22Rv1 (cell line): ENCODE results near the gene DGUOK.

Experiments
- H3K27ac ChIP-seq: fragments of 450-650 bp; 2 replicates; pipeline ENCODE4 v1.5.1; 2017
- ZFX ChIP-seq: fragments of 450-650 bp; IDR thresholded peaks from 2 replicates; pipeline ENCODE4 v1.6.1; 2017; ENCODE audit warnings: antibody characterized with exemption, borderline replicate concordance
- TF ChIP-seq, protein P1 (sequence below): fragments of 450-650 bp; IDR thresholded peaks from 2 replicates; pipeline ENCODE4 v1.5.1; 2017; ENCODE audit warnings: mild to moderate bottlenecking

DGUOK gene

DNA sequence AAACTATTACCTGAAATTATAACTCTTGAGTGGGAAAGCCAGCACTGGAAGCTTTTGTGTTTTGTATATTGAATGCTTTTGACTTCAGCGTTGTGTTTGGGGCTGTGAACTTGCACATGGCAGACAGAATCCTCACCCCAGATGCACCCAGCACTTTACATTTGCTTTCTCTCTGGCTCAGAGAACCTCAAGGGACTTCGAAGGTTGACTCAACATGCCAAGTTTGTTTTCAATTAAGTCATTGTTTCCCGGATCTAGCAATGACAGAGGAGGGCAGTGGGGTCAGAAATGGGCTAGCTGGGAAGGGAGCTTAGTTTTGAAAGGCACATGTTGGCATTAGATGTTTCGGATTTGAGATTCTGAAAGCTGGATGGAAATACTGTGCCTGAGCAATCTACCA, 80.4 kb downstream of the DGUOK start:
- H3K27ac ChIP-seq = no peak overlapping the region
- TF ChIP-seq, protein P1, sequence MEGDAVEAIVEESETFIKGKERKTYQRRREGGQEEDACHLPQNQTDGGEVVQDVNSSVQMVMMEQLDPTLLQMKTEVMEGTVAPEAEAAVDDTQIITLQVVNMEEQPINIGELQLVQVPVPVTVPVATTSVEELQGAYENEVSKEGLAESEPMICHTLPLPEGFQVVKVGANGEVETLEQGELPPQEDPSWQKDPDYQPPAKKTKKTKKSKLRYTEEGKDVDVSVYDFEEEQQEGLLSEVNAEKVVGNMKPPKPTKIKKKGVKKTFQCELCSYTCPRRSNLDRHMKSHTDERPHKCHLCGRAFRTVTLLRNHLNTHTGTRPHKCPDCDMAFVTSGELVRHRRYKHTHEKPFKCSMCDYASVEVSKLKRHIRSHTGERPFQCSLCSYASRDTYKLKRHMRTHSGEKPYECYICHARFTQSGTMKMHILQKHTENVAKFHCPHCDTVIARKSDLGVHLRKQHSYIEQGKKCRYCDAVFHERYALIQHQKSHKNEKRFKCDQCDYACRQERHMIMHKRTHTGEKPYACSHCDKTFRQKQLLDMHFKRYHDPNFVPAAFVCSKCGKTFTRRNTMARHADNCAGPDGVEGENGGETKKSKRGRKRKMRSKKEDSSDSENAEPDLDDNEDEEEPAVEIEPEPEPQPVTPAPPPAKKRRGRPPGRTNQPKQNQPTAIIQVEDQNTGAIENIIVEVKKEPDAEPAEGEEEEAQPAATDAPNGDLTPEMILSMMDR = no peak
- no peak for TF ChIP-seq ZFX

DNA sequence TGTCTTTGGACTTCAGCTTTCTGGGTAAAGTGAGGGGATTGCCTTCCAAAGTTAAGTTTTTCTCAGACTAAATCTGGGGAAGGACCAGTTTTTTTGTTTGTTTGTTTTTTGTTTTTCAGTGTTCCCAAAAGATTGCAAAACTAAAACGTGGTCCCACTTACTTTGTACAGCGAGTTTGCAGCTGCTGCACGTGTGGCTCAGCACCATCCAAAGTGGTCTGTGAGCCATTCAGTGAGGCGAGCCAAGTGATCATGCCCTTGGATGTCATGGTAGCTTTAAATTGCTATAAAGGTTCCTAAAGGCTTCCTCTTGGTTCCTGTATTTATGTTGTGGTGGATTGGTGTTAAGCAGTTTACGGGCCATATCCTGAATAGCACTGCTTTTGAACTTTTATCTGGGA, 81.0 kb downstream of the DGUOK start:
- no peak overlapping the region for H3K27ac ChIP-seq
- TF ChIP-seq, protein P1 = no peak
- TF ChIP-seq ZFX = no peak
